Raji (cell line): ENCODE results near the gene KLC1.

Experiments
- POLR2A ChIP-seq: IDR thresholded peaks from 2 replicates; pipeline ENCODE4 v1.6.1; 2011; ENCODE audit warnings: low read depth, low read length, control low read depth; ENCODE audit not compliant: insufficient read depth

Gene KLC1

GRCh38 chr14:103745424-103745823, 116.4 kb downstream of the KLC1 start:
- no peak for TF ChIP-seq POLR2A

- no peak for TF ChIP-seq POLR2A
These were observed 117.7 kb downstream of the KLC1 start for GRCh38 chr14:103746701-103747100.

- TF ChIP-seq POLR2A, result no peak
These were observed 119.5 kb downstream of the KLC1 start for GRCh38 chr14:103748534-103748857.

- TF ChIP-seq POLR2A, result no peak
These were observed 120.4 kb downstream of the KLC1 start for GRCh38 chr14:103749452-103749851.

GRCh38 chr14:103749860-103750259, 120.8 kb downstream of the KLC1 start:
- no peak for TF ChIP-seq POLR2A
